Measurements from ENCODE around the gene IMPDH1. TPM values are rescaled to one million over a fixed set of nuclear protein-coding genes. Genes with fewer than 3 reads are reported as not detected.

Gene IMPDH1
- total RNA-seq, 4 donors from 2014 or later = 29.1 to 72.1 (median 56.0) TPM

GRCh38 chr7:128384726-128385125 is 25.1 kb downstream of the IMPDH1 start:
- H3K27me3 ChIP-seq = peaks cover 0 to 19% (median 0%) of the 10 kb centered on the region in 4 donors
- 81% methylated on average over 7 of the region's 7 CpGs for WGBS
- no peak overlapping the region for H3K4me3 ChIP-seq
- DNase-seq (ENCODE audit: extremely low spot score) = no peak
- TF ChIP-seq EP300 (IDR thresholded peaks at IDR 0.05) = no peak
- intact Hi-C loops (cut with DNase I) = no loop called here
- peaks cover 5 to 15% (median 12%) of the 10 kb centered on the region in 4 donors for H3K4me1 ChIP-seq
- H3K27ac ChIP-seq (replicated peaks in 1 of 4) = no peak overlapping the region
- no peaks in the 10 kb centered on the region for H3K36me3 ChIP-seq
- H3K9me3 ChIP-seq = no peaks in the 10 kb centered on the region

- WGBS = 57% methylated on average over 3 of the region's 3 CpGs
- H3K4me3 ChIP-seq = no peak overlapping the region
- DNase-seq (ENCODE audit: extremely low spot score) = no peak
- H3K9me3 ChIP-seq = no peaks in the 10 kb centered on the region
- no peaks in the 10 kb centered on the region for H3K36me3 ChIP-seq
- H3K4me1 ChIP-seq = peaks cover 5 to 15% (median 12%) of the 10 kb centered on the region in 4 donors
- TF ChIP-seq CTCF (IDR thresholded peaks at IDR 0.05) = no peak
- no peak for TF ChIP-seq POLR2AphosphoS5 (IDR thresholded peaks at IDR 0.05)
- TF ChIP-seq POLR2A (IDR thresholded peaks at IDR 0.05; ENCODE audit: low read depth) = no peak
- TF ChIP-seq EP300 (IDR thresholded peaks at IDR 0.05) = no peak
- intact Hi-C loops (cut with DNase I) = no loop called here
- H3K27me3 ChIP-seq = peaks cover 0 to 19% (median 0%) of the 10 kb centered on the region in 4 donors
- H3K27ac ChIP-seq (replicated peaks in 1 of 4) = no peak overlapping the region
These were observed 26.0 kb downstream of the IMPDH1 start for GRCh38 chr7:128383776-128384175.

- Histone ChIP-seq H3K4me1 (peaks cover 0 to 6% (median 0%) of the 10 kb centered on the region in 4 donors), H3K36me3 (no peaks in the 10 kb centered on the region), H3K27me3 (peaks cover 0 to 13% (median 0%) of the 10 kb centered on the region in 4 donors), H3K4me3 (no peak overlapping the region), H3K9me3 (no peaks in the 10 kb centered on the region), H3K27ac (replicated peaks in 1 of 4) (no peak overlapping the region)
- DNase-seq (ENCODE audit: extremely low spot score) = no peak
- no peak for TF ChIP-seq POLR2AphosphoS5 (IDR thresholded peaks at IDR 0.05)
- peak in 2 of 3 experiments; percentile 7 to 21 for TF ChIP-seq CTCF (IDR thresholded peaks at IDR 0.05)
- intact Hi-C loops (cut with DNase I) = no loop called here
- WGBS = 72% methylated on average over 19 of the region's 19 CpGs
These were observed 28.5 kb downstream of the IMPDH1 start for GRCh38 chr7:128381161-128381821.

GRCh38 chr7:128380483-128381106 is 29.2 kb downstream of the IMPDH1 start:
- 89% methylated on average over 3 of the region's 3 CpGs for WGBS
- intact Hi-C loops (cut with DNase I) = no loop called here
- H3K9me3 ChIP-seq = no peaks in the 10 kb centered on the region
- H3K4me3 ChIP-seq = no peak overlapping the region
- H3K27ac ChIP-seq (replicated peaks in 1 of 4) = no peak overlapping the region
- peaks cover 0 to 6% (median 0%) of the 10 kb centered on the region in 4 donors for H3K4me1 ChIP-seq
- TF ChIP-seq POLR2AphosphoS5 (IDR thresholded peaks at IDR 0.05) (no peak), EP300 (IDR thresholded peaks at IDR 0.05) (no peak), POLR2A (IDR thresholded peaks at IDR 0.05; ENCODE audit: low read depth) (no peak), CTCF (IDR thresholded peaks at IDR 0.05) (no peak)
- no peaks in the 10 kb centered on the region for H3K36me3 ChIP-seq
- no peak for DNase-seq (ENCODE audit: extremely low spot score)
- peaks cover 0 to 13% (median 0%) of the 10 kb centered on the region in 4 donors for H3K27me3 ChIP-seq

GRCh38 chr7:128379900-128380479 is 29.8 kb downstream of the IMPDH1 start:
- WGBS = 94% methylated on average over 5 of the region's 6 CpGs
- DNase-seq (ENCODE audit: extremely low spot score) = no peak
- Histone ChIP-seq H3K36me3 (no peaks in the 10 kb centered on the region), H3K27me3 (peaks cover 0 to 13% (median 0%) of the 10 kb centered on the region in 4 donors), H3K27ac (replicated peaks in 1 of 4) (no peak overlapping the region), H3K4me3 (no peak overlapping the region), H3K4me1 (peaks cover 0 to 6% (median 0%) of the 10 kb centered on the region in 4 donors), H3K9me3 (no peaks in the 10 kb centered on the region)
- intact Hi-C loops (cut with DNase I) = no loop called here
- no peak for TF ChIP-seq POLR2A (IDR thresholded peaks at IDR 0.05; ENCODE audit: low read depth)
- TF ChIP-seq POLR2AphosphoS5 (IDR thresholded peaks at IDR 0.05) = no peak
- no peak for TF ChIP-seq EP300 (IDR thresholded peaks at IDR 0.05)
- TF ChIP-seq CTCF (IDR thresholded peaks at IDR 0.05) = no peak

Data from esophagus muscularis mucosa (tissue), 4 donors.